HL-60 (cell line): Measurements from ENCODE around the gene CTNND2.

Source experiments
- GABPA ChIP-seq: IDR thresholded peaks from 2 replicates; pipeline ENCODE4 v1.6.1; 2012; ENCODE audit warnings: low read depth
- POLR2AphosphoS5 ChIP-seq: IDR thresholded peaks from 2 replicates; pipeline ENCODE4 v1.6.1; 2012; ENCODE audit warnings: low read depth
- REST ChIP-seq: IDR thresholded peaks from 2 replicates; pipeline ENCODE4 v1.6.1; 2012; ENCODE audit warnings: low read depth; ENCODE audit not compliant: insufficient replicate concordance
- TF ChIP-seq, protein P1 (sequence below): IDR thresholded peaks from one replicate; pipeline ENCODE4 v1.5.1; 2011; ENCODE audit warnings: low read length, control low read depth, inconsistent platforms; ENCODE audit not compliant: insufficient read depth

GRCh38 chr5:11251247-11251646, 653.0 kb downstream of the CTNND2 start:
- TF ChIP-seq, protein P1, sequence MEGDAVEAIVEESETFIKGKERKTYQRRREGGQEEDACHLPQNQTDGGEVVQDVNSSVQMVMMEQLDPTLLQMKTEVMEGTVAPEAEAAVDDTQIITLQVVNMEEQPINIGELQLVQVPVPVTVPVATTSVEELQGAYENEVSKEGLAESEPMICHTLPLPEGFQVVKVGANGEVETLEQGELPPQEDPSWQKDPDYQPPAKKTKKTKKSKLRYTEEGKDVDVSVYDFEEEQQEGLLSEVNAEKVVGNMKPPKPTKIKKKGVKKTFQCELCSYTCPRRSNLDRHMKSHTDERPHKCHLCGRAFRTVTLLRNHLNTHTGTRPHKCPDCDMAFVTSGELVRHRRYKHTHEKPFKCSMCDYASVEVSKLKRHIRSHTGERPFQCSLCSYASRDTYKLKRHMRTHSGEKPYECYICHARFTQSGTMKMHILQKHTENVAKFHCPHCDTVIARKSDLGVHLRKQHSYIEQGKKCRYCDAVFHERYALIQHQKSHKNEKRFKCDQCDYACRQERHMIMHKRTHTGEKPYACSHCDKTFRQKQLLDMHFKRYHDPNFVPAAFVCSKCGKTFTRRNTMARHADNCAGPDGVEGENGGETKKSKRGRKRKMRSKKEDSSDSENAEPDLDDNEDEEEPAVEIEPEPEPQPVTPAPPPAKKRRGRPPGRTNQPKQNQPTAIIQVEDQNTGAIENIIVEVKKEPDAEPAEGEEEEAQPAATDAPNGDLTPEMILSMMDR = no peak
- no peak for TF ChIP-seq GABPA
- no peak for TF ChIP-seq POLR2AphosphoS5
- no peak for TF ChIP-seq REST
